OCI-LY1 (cell line): ENCODE data around the gene TTC28.

Experiments
- H2AFZ ChIP-seq: fragments of 200-600 bp; sonication (generic), shearing (Covaris generic); 2 replicates; pipeline ENCODE4 v1.6.0; 2014; ENCODE audit warnings: antibody characterized with exemption, mild to moderate bottlenecking, low read length
- H3F3A ChIP-seq: fragments of 200-600 bp; sonication (generic), shearing (Covaris generic); 2 replicates; pipeline ENCODE4 v1.6.0; 2014; ENCODE audit warnings: mild to moderate bottlenecking, antibody characterized with exemption, low read length, moderate library complexity; ENCODE audit not compliant: insufficient read depth
- H3K27ac ChIP-seq: fragments of 200-600 bp; sonication (generic); 2 replicates; pipeline ENCODE4 v1.5.1; 2014; ENCODE audit warnings: low read length, mixed run types, mild to moderate bottlenecking, low read depth; ENCODE audit not compliant: poor library complexity, severe bottlenecking
- H3K27me3 ChIP-seq: fragments of 200-600 bp; sonication (generic); 2 replicates; pipeline ENCODE4 v1.6.0; 2014; ENCODE audit warnings: antibody characterized with exemption, mild to moderate bottlenecking, low read length, moderate library complexity; ENCODE audit not compliant: insufficient read depth
- H3K36me3 ChIP-seq: fragments of 200-600 bp; sonication (generic); 2 replicates; pipeline ENCODE4 v1.6.1; 2014; ENCODE audit warnings: mild to moderate bottlenecking, antibody characterized with exemption, low read length, moderate library complexity, mixed read lengths; ENCODE audit not compliant: insufficient read depth
- H3K4me1 ChIP-seq: fragments of 200-600 bp; sonication (generic); 2 replicates; pipeline ENCODE4 v1.5.1; 2014; ENCODE audit warnings: mild to moderate bottlenecking, low read length, moderate library complexity; ENCODE audit not compliant: insufficient read depth, severe bottlenecking
- H3K4me2 ChIP-seq: fragments of 200-600 bp; sonication (generic), shearing (Covaris generic); 2 replicates; pipeline ENCODE4 v1.6.1; 2014; ENCODE audit warnings: low read length
- H3K4me3 ChIP-seq: fragments of 200-600 bp; sonication (generic); 2 replicates; pipeline ENCODE4 v1.5.1; 2014; ENCODE audit warnings: low read length, low read depth, mild to moderate bottlenecking, mixed read lengths; ENCODE audit not compliant: poor library complexity, severe bottlenecking
- H3K79me2 ChIP-seq: fragments of 200-600 bp; shearing (Covaris generic); 2 replicates; pipeline ENCODE4 v1.6.1; 2016; ENCODE audit warnings: mixed run types, low read length, mixed read lengths; ENCODE audit not compliant: insufficient read depth
- H3K9ac ChIP-seq: fragments of 200-600 bp; sonication (generic), shearing (Covaris generic); 2 replicates; pipeline ENCODE4 v1.6.1; 2014; ENCODE audit warnings: mild to moderate bottlenecking, low read length, mixed read lengths
- H3K9me2 ChIP-seq: fragments of 200-600 bp; sonication (generic), shearing (Covaris generic); 2 replicates; pipeline ENCODE4 v1.6.1; 2014; ENCODE audit warnings: low read depth, mild to moderate bottlenecking, low read length, mixed read lengths
- H3K9me3 ChIP-seq: fragments of 200-600 bp; shearing (Covaris generic); 2 replicates; pipeline ENCODE4 v1.6.1; 2014; ENCODE audit warnings: low read length, mixed read lengths
- H4K20me1 ChIP-seq: fragments of 200-600 bp; sonication (generic), shearing (Covaris generic); 2 replicates; pipeline ENCODE4 v1.6.0; 2016; ENCODE audit warnings: mild to moderate bottlenecking, low read length; ENCODE audit not compliant: insufficient read depth
- CTCF ChIP-seq: fragments of 200-600 bp; sonication (generic), shearing (Covaris generic); IDR thresholded peaks from 2 replicates; pipeline ENCODE4 v1.5.1; 2017; ENCODE audit warnings: mild to moderate bottlenecking, antibody characterized with exemption, low read length, moderate library complexity, mixed read lengths
- EZH2 ChIP-seq: fragments of 200-600 bp; sonication (generic), shearing (Covaris generic); IDR thresholded peaks from 2 replicates; pipeline ENCODE4 v1.8.0; 2017; ENCODE audit warnings: borderline replicate concordance, mixed run types, mild to moderate bottlenecking, antibody characterized with exemption, low read length, moderate library complexity, mixed read lengths

TTC28 gene

GRCh38 chr22:28016781-28017557, 662.7 kb downstream of the TTC28 start:
- Histone ChIP-seq H3K4me1 (no peaks in the 10 kb centered on the region), H3K79me2 (no peaks in the 10 kb centered on the region), H3K27ac (no peak overlapping the region), H3K36me3 (no peaks in the 10 kb centered on the region), H3K4me3 (no peak overlapping the region), H3K9ac (no peak overlapping the region), H3K9me2 (no peaks in the 10 kb centered on the region), H3K4me2 (no peak overlapping the region), H4K20me1 (no peaks in the 10 kb centered on the region), H3K9me3 (no peaks in the 10 kb centered on the region), H3F3A (no peaks in the 10 kb centered on the region), H2AFZ (no peak overlapping the region), H3K27me3 (no peaks in the 10 kb centered on the region; the same call in 1 of the 2 replicates)
- no peak for TF ChIP-seq CTCF
- no peak for TF ChIP-seq EZH2

GRCh38 chr22:28015676-28016601, 663.7 kb downstream of the TTC28 start:
- Histone ChIP-seq H3K4me2 (no peak overlapping the region), H3K4me1 (no peaks in the 10 kb centered on the region), H3F3A (no peaks in the 10 kb centered on the region), H3K79me2 (no peaks in the 10 kb centered on the region), H3K9me3 (no peaks in the 10 kb centered on the region), H3K9ac (no peak overlapping the region), H3K27ac (no peak overlapping the region), H3K9me2 (no peaks in the 10 kb centered on the region), H3K4me3 (no peak overlapping the region), H3K27me3 (no peaks in the 10 kb centered on the region; the same call in 1 of the 2 replicates), H2AFZ (no peak overlapping the region), H3K36me3 (no peaks in the 10 kb centered on the region), H4K20me1 (no peaks in the 10 kb centered on the region)
- TF ChIP-seq EZH2 = no peak
- TF ChIP-seq CTCF = no peak

- H3K4me2 ChIP-seq = no peak overlapping the region
Observed at GRCh38 chr22:28015046-28015425, 664.6 kb downstream of the TTC28 start.

More at GRCh38 chr22:28015046-28015425, 664.6 kb downstream of the TTC28 start:
- Histone ChIP-seq H3F3A (no peaks in the 10 kb centered on the region), H2AFZ (no peak overlapping the region), H3K4me3 (no peak overlapping the region), H3K9ac (no peak overlapping the region), H3K27ac (no peak overlapping the region), H3K36me3 (no peaks in the 10 kb centered on the region), H4K20me1 (no peaks in the 10 kb centered on the region), H3K9me3 (no peaks in the 10 kb centered on the region), H3K9me2 (no peaks in the 10 kb centered on the region), H3K27me3 (no peaks in the 10 kb centered on the region; the same call in 1 of the 2 replicates), H3K4me1 (no peaks in the 10 kb centered on the region), H3K79me2 (no peaks in the 10 kb centered on the region)
- TF ChIP-seq CTCF (no peak), EZH2 (no peak)
